Activated T-helper 2 cell treated with anti-CD3 and anti-CD28 coated beads, Interferon-gamma antibody, Interleukin-2, Interleukin-4, amounts not matched to agents 10 μg/mL and 5 μg/mL and 100 μg/mL, durations not matched to agents 14 hours and 24 hours and 36 hours (primary cell): ENCODE results near the gene CPNE4. TPM values are rescaled to one million over a fixed set of nuclear protein-coding genes. Genes with fewer than 3 reads are reported as not detected.

Source experiments
- DNase-seq: peaks from one replicate; pipeline ENCODE4 v3.0.0; 2021; ENCODE audit warnings: low spot score
- H3K27ac Mint-ChIP-seq: one replicate; pipeline ENCODE4 v1.8.0; 2021; ENCODE audit warnings: mixed read lengths
- H3K27me3 Mint-ChIP-seq: one replicate; pipeline ENCODE4 v1.8.0; 2021; ENCODE audit warnings: low read depth, mixed read lengths
- H3K36me3 Mint-ChIP-seq: one replicate; pipeline ENCODE4 v1.8.0; 2021; ENCODE audit warnings: low read depth, mixed read lengths
- H3K4me1 Mint-ChIP-seq: one replicate; pipeline ENCODE4 v1.8.0; 2021; ENCODE audit warnings: low read depth, mixed read lengths
- H3K4me3 Mint-ChIP-seq: one replicate; pipeline ENCODE4 v1.8.0; 2021; ENCODE audit warnings: low read depth, mild to moderate bottlenecking, moderate library complexity, mixed read lengths
- H3K9me3 Mint-ChIP-seq: one replicate; pipeline ENCODE4 v1.8.0; 2021; ENCODE audit warnings: mixed read lengths
- intact Hi-C: fragments of 100-400 bp; cut with micrococcal nuclease; formaldehyde crosslinking; loops from one replicate; pipeline ENCODE4 v1.15.1; 2023
- total RNA-seq: library from RNA; stranded (reverse); gene quantifications from 2 replicates; pipeline ENCODE4 v1.2.3, GENCODE V29; 2022

CPNE4 gene
- total RNA-seq, 1 donor from 2014 or later, result not detected

DNA sequence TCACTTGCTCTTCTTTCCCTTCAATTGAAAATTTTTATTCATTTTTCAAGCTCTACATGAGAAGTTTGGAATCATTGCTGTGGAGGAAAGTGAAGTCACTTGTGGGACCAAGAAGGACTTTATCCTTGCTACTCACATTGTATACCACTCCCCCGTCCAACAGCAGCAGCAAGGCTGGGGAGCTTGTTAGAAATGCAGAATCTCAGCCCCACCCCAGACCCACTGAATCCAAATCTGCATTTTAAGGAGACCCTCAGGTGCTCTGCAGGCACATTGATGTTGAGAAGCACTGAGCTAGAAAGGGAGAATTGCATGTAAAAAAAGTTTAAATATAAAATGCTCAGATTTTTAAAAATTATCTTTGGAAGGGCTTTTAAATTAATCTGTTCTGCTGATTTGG, 329.7 kb downstream of the CPNE4 start:
- Mint-ChIP-seq H3K27ac (no peak overlapping the region), H3K4me3 (no peak overlapping the region), H3K9me3 (no peaks in the 10 kb centered on the region), H3K27me3 (peaks cover 24% of the 10 kb centered on the region), H3K36me3 (no peaks in the 10 kb centered on the region), H3K4me1 (peaks cover 5% of the 10 kb centered on the region)
- intact Hi-C loops, result no loop called here
- no peak for DNase-seq

DNA sequence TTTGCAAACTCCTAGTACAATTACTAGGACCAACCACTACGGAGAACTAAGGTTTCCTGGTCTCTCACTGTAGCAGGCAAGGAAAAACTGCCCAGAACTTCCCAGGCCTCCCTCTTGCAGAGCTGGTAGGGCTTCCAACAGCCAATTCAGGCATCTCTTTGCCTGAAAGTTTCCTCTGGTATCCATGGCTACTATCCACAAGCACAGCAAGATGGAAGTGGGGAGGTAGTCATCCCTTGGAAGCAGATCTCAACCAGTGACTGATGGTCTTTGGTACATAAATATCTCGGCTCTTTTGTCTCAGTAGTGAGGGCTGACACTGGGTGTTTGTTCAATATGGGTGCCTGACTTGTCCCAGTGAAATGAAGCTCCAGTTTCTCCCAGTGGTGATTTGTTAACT, 330.7 kb downstream of the CPNE4 start:
- Mint-ChIP-seq H3K4me3 (no peak overlapping the region), H3K27me3 (peaks cover 21% of the 10 kb centered on the region), H3K36me3 (no peaks in the 10 kb centered on the region), H3K9me3 (no peaks in the 10 kb centered on the region), H3K4me1 (peaks cover 5% of the 10 kb centered on the region), H3K27ac (no peak overlapping the region)
- DNase-seq, result no peak
- intact Hi-C loops, result no loop called here

DNA sequence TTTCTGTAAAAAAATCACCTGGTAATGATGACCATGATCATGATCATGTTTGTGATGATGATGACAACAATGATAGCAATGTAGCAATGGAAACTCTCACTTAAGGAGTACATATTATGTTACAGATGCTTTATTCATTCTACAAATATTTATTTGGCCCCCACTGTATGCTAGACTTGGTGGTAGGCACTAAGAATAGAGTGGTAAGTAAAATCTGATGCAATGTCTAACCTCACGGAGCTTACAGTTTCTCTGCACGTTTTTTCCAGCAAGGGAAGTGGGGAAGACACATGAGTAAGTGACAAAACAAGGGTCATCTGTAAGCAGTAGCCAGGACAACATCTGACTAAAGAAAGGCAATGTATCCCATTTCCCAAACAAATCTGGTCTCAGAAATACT, 332.7 kb downstream of the CPNE4 start:
- intact Hi-C loops, result no loop called here
- no peak overlapping the region for H3K27ac Mint-ChIP-seq
- H3K9me3 Mint-ChIP-seq, result no peaks in the 10 kb centered on the region
- no peak for DNase-seq
- peaks cover 11% of the 10 kb centered on the region for H3K27me3 Mint-ChIP-seq
- H3K36me3 Mint-ChIP-seq, result no peaks in the 10 kb centered on the region
- no peak overlapping the region for H3K4me3 Mint-ChIP-seq
- H3K4me1 Mint-ChIP-seq, result peaks cover 5% of the 10 kb centered on the region

DNA sequence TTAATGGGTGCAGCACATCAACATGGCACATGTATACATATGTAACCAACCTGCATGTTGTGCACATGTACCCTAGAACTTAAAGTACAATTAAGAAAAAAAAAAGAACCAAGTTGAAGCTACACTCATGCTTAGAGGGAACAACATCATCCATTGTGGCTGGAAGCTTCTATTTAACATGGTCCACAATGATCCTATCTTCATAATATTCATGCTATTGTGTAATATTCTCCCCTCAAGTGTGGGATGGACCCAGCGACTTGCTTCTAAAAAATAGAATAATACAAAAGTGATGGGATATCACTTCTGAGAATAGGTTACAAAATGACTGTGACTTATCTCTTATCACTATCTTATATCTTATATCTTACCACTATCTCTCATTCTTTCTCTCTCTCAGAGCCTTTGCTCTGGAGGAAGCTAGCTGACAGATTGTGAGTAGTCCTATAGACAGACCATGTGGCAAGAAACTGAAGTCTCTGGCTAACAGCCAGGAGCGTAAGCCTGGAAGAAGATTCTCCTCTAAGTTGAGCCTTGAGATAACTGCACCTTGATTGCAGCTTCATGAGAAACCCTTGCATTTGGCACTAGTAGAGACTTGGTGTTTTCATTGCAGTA, 333.6 kb downstream of the CPNE4 start:
- Mint-ChIP-seq H3K27me3 (peaks cover 13% of the 10 kb centered on the region), H3K4me3 (no peak overlapping the region), H3K36me3 (no peaks in the 10 kb centered on the region), H3K27ac (no peak overlapping the region), H3K4me1 (peaks cover 5% of the 10 kb centered on the region), H3K9me3 (no peaks in the 10 kb centered on the region)
- DNase-seq, result no peak
- intact Hi-C loops, result no loop called here

DNA sequence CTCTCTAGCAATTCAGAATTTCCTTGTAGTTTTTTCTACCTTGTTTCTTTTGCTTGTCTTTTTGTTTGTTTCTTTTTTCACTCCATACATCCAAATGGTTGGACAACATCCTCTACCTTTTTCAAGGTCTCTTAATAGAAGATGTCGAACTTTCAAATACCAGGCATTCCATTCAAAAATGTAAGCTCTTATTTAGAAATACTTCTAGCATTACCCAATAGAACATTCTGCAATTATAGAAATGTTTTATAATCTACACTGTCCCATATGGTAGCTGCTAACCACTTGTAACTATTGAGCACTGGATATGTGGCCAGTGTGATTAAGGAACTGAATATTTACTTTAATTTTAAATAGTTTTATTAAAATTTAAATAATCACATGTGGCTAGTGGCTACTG, 335.8 kb downstream of the CPNE4 start:
- Mint-ChIP-seq H3K27me3 (peaks cover 5% of the 10 kb centered on the region), H3K4me3 (no peak overlapping the region), H3K27ac (no peak overlapping the region), H3K4me1 (peaks cover 5% of the 10 kb centered on the region), H3K36me3 (no peaks in the 10 kb centered on the region), H3K9me3 (no peaks in the 10 kb centered on the region)
- intact Hi-C loops, result no loop called here
- no peak for DNase-seq

DNA sequence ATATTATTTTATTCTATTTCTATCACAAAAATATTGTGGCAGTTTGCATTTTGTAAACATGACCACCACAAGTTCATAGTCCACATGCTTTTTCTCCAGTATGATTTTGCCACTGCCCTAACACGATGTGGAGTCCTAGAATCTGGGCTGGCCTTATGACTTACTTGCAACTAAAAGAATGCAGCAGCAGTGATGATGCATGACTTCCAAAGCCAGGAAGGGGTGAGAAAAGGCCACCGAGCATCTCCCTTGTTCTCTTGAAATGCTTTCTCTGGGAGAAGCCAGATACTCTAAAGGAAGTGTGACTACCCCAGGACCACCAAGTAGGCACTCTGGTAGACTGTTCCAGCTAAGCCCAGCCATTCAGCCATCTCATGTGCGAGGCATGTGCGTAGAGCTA, 340.4 kb downstream of the CPNE4 start:
- Mint-ChIP-seq H3K4me1 (no peaks in the 10 kb centered on the region), H3K4me3 (no peak overlapping the region), H3K36me3 (no peaks in the 10 kb centered on the region), H3K27ac (no peak overlapping the region), H3K27me3 (peaks cover 11% of the 10 kb centered on the region), H3K9me3 (no peaks in the 10 kb centered on the region)
- intact Hi-C loops, result no loop called here
- no peak for DNase-seq

DNA sequence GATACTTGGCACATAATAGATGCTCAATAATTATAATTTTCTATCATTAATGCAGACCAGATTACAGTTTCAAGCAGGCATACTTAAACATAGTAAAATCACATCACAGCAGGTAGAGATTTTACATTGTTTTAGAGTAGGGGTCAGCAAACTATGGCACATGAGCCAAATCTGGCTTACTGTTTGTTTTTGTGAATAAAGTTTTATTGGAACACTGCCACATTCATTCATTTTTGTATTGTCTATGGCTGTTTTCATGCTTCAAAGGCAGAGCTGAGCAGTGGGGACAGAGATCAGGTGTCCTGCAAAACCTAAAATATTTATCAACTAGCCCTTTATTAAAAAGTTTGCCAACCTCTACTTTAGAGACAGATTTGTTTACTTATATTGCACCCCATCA, 342.5 kb downstream of the CPNE4 start:
- intact Hi-C loops, result no loop called here
- no peak for DNase-seq
- Mint-ChIP-seq H3K36me3 (no peaks in the 10 kb centered on the region), H3K27me3 (peaks cover 17% of the 10 kb centered on the region), H3K27ac (no peak overlapping the region), H3K4me1 (peaks cover 2% of the 10 kb centered on the region), H3K4me3 (no peak overlapping the region), H3K9me3 (no peaks in the 10 kb centered on the region)

DNA sequence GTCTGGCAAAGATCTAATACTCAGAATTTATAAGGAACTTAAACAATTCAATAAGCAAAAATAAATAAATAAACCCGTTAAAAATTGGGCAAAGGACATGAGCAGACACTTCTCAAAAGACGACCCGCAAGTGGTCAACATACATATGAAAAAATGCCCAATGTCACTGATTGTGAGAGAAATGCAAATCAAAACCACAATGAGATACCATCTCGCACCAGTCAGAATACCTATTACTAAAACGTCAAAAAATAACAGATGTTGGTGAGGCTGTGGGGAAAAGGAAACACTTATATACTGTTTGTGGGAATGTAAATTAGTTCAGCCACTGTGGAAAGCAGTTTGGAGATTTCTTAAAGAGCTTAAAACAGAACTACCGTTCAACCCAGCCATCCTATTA, 344.0 kb downstream of the CPNE4 start:
- Mint-ChIP-seq H3K27me3 (peaks cover 20% of the 10 kb centered on the region), H3K4me3 (no peak overlapping the region), H3K27ac (no peak overlapping the region), H3K9me3 (no peaks in the 10 kb centered on the region), H3K4me1 (peaks cover 2% of the 10 kb centered on the region), H3K36me3 (no peaks in the 10 kb centered on the region)
- DNase-seq, result no peak
- intact Hi-C loops, result no loop called here

DNA sequence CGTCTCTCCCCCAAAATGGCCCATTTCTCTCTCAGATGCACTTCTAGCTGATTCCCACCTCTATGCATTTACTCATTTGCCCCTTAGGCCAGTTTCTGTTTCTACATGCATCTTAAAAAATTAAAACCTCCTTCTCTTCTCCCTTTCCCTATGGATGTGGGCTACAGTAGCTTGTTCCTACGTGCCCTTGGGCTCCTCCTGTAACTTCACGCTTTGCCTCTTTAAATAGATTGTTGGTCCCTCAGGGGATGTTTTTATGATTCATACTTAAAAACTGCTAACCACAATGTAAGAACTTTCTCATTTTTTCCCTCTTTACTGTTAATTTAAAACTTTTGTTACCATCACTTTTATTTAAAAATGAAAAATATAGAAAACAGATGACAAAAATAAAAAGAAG, 346.4 kb downstream of the CPNE4 start:
- Mint-ChIP-seq H3K36me3 (no peaks in the 10 kb centered on the region), H3K9me3 (no peaks in the 10 kb centered on the region), H3K27me3 (peaks cover 20% of the 10 kb centered on the region), H3K4me3 (no peak overlapping the region), H3K27ac (no peak overlapping the region), H3K4me1 (peaks cover 2% of the 10 kb centered on the region)
- intact Hi-C loops, result no loop called here
- no peak for DNase-seq

DNA sequence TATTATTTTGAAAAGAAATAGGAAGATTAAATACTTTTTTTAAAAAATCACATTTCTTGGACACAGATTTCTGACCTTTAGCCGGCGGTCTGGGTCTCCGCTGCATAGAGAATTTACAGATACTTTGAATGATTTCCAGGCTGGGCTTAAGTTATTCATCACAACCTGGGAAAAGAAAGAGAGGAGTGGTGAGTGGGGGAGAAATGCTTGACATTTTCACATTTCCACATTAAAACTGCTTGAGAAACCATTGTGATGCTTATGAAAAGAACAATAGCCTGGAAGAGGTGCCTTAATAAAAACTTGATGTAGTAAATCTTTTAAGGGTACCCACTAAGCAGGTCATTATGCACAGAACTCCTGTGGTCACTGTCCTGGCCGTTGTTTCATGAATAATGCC, 365.2 kb downstream of the CPNE4 start:
- H3K36me3 Mint-ChIP-seq, result no peaks in the 10 kb centered on the region
- DNase-seq, result no peak
- no peak overlapping the region for H3K4me3 Mint-ChIP-seq
- intact Hi-C loops, result no loop called here
- no peaks in the 10 kb centered on the region for H3K9me3 Mint-ChIP-seq
- no peak overlapping the region for H3K27ac Mint-ChIP-seq
- H3K27me3 Mint-ChIP-seq, result peaks cover 12% of the 10 kb centered on the region
- H3K4me1 Mint-ChIP-seq, result no peaks in the 10 kb centered on the region

DNA sequence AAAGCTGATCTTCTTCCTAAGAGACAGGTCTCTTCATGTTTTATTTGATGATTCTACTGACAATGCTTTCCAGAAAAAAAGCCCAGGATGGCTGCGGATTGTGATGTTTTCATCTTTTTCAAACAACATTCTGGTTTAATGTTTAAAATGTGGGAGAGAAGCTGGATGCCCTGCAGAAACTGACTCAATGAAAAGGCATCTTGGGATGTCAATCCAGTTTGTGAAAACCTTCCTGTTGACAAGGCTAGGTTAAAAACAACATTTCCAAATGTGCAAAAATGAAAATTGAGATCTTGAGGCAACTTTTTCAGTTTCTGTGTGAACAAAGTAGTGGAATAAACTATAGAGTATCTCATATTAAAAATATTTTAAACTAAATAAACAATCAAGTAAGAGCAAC, 376.0 kb downstream of the CPNE4 start:
- DNase-seq, result no peak
- Mint-ChIP-seq H3K4me3 (no peak overlapping the region), H3K27me3 (peaks cover 9% of the 10 kb centered on the region), H3K9me3 (peaks cover 4% of the 10 kb centered on the region), H3K4me1 (no peaks in the 10 kb centered on the region), H3K27ac (no peak overlapping the region), H3K36me3 (no peaks in the 10 kb centered on the region)
- intact Hi-C loops, result no loop called here

DNA sequence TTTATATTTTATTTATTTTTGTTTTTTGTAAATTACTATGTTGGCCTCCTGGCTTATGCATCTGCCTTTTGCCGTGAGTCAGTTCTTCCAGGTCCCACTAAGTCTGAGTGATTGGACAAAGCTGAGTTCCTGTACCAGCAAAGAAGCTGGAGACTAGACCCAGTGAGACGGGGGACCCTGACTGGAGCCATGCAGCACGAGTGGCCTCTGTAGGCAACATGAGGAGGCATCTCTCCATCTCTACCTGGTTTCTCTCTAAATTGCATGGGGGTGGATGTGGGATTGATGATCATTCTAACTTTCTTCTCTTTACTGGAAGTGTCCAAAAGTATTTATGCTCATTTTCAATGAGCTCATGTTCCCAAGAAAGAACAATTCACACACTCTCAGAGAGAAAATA, 376.7 kb downstream of the CPNE4 start:
- no peak for DNase-seq
- Mint-ChIP-seq H3K4me1 (no peaks in the 10 kb centered on the region), H3K27ac (no peak overlapping the region), H3K27me3 (peaks cover 9% of the 10 kb centered on the region), H3K9me3 (peaks cover 4% of the 10 kb centered on the region), H3K4me3 (no peak overlapping the region), H3K36me3 (no peaks in the 10 kb centered on the region)
- intact Hi-C loops, result no loop called here

DNA sequence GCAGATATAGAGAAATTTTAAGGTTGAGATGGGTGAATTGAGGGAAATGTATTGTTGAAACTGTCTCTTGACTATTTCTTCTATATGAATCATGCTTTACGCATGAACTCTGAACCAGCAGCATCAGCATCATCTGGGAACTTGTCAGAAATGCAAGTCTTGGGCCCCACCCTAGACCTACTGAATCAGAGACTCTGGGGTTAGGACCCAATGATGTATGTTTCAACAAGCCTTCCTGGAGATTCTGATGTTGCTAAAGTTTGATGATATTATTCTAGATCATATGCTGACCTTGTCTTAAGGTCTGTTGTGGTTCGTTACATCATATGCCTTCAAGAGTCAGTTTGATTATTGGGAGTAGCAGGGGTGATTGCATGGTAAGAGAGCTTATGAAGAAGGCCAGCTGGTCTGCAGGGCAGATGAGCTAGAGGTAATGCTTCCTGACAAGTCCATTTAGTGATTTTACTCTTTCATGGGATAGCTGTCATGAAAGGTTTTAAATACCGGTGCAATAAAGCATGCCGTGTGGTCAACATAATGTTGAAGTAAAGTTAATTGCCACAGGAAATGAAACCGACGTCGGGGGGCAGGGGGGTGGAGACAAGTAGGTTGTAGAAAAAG, 379.6 kb downstream of the CPNE4 start:
- peaks cover 2% of the 10 kb centered on the region for H3K9me3 Mint-ChIP-seq

DNA sequence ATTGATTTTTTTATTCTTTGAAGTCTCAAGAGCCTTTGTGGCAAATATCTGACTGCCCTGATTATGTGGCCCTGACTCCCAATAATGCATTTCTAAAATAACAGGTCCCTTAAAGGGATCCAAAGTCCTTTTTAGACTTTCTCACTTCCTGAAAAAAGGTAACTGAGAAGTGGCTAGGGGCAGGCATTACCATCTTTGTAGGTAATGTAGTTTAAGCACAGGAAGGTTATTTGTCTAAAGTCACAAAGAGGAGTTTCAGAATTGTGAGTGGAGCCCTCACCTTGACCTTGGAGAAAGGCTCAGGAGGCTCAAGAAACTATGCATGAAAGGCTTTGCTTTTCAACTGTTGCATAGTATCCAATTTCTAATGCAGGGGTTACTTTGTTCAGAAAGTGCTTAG, 389.2 kb downstream of the CPNE4 start:
- H3K36me3 Mint-ChIP-seq, result no peaks in the 10 kb centered on the region
- H3K4me1 Mint-ChIP-seq, result no peaks in the 10 kb centered on the region
- no peak for DNase-seq
- peaks cover 2% of the 10 kb centered on the region for H3K27me3 Mint-ChIP-seq
- intact Hi-C loops, result no loop called here
- no peak overlapping the region for H3K4me3 Mint-ChIP-seq
- no peak overlapping the region for H3K27ac Mint-ChIP-seq
- H3K9me3 Mint-ChIP-seq, result no peaks in the 10 kb centered on the region

More for the DNA sequence above, 379.6 kb downstream of the CPNE4 start:
- intact Hi-C loops, result no loop called here
- no peak for DNase-seq
- no peaks in the 10 kb centered on the region for H3K4me1 Mint-ChIP-seq
- H3K27ac Mint-ChIP-seq, result no peak overlapping the region
- H3K27me3 Mint-ChIP-seq, result peaks cover 5% of the 10 kb centered on the region
- H3K36me3 Mint-ChIP-seq, result no peaks in the 10 kb centered on the region
- H3K4me3 Mint-ChIP-seq, result no peak overlapping the region
